Activated naive CD8-positive, alpha-beta T cell treated with anti-CD3 and anti-CD28 coated beads, Interleukin-2, amount 10 ng/mL, durations not matched to agents 7 days and 5 days (primary cell): ENCODE measurements around the gene BRSK2. TPM values are rescaled to one million over a fixed set of nuclear protein-coding genes. Genes with fewer than 3 reads are reported as not detected.

Source experiments
- ATAC-seq: fragments of 150-1000 bp; cut with Tn5 transposase; one replicate; pipeline ENCODE4 v1.10.0; 2021; ENCODE audit warnings: low read depth, moderate library complexity
- POLR2A ChIA-PET: fragments of 350-600 bp; sonication (Branson Sonifier 250); formaldehyde crosslinking; loops from one replicate; lab custom pipeline; 2021; ENCODE audit warnings: antibody characterized with exemption; lab: Charles Lee
- DNase-seq: peaks from one replicate; pipeline ENCODE4 v3.0.0; 2021
- H3K27ac Mint-ChIP-seq: one replicate; pipeline ENCODE4 v1.8.0; 2022; ENCODE audit warnings: mild to moderate bottlenecking, mixed read lengths
- H3K27me3 Mint-ChIP-seq: one replicate; pipeline ENCODE4 v1.8.0; 2022; ENCODE audit warnings: mild to moderate bottlenecking, moderate library complexity, mixed read lengths
- H3K36me3 Mint-ChIP-seq: one replicate; pipeline ENCODE4 v1.8.0; 2021; ENCODE audit warnings: mild to moderate bottlenecking, mixed read lengths
- H3K4me1 Mint-ChIP-seq: one replicate; pipeline ENCODE4 v1.8.0; 2021; ENCODE audit warnings: mixed read lengths
- H3K4me3 Mint-ChIP-seq: one replicate; pipeline ENCODE4 v1.8.0; 2022; ENCODE audit warnings: mild to moderate bottlenecking, moderate library complexity, mixed read lengths
- H3K9me3 Mint-ChIP-seq: one replicate; pipeline ENCODE4 v1.8.0; 2021; ENCODE audit warnings: mixed read lengths
- total RNA-seq, 2 experiments: library from RNA; stranded (reverse); gene quantifications; one replicate each; pipeline ENCODE4 v1.2.3, GENCODE V29; 2021

BRSK2 gene
- total RNA-seq, 2 experiments from 2014 or later, result 0.36 to 0.37 TPM

GRCh38 chr11:1469287-1469910 lies 79.7 kb downstream of the BRSK2 start:
- Mint-ChIP-seq H3K27ac (no peak overlapping the region), H3K4me3 (no peak overlapping the region), H3K27me3 (no peaks in the 10 kb centered on the region), H3K4me1 (no peaks in the 10 kb centered on the region), H3K36me3 (peaks cover 4% of the 10 kb centered on the region), H3K9me3 (no peaks in the 10 kb centered on the region)
- POLR2A ChIA-PET, result no interaction called here
- DNase-seq (no peak), ATAC-seq (no peak)

GRCh38 chr11:1469911-1470680 lies 80.4 kb downstream of the BRSK2 start:
- Mint-ChIP-seq H3K27me3 (no peaks in the 10 kb centered on the region), H3K36me3 (peaks cover 4% of the 10 kb centered on the region), H3K4me1 (no peaks in the 10 kb centered on the region), H3K4me3 (no peak overlapping the region), H3K27ac (no peak overlapping the region), H3K9me3 (no peaks in the 10 kb centered on the region)
- DNase-seq (no peak), ATAC-seq (no peak)
- POLR2A ChIA-PET, result no interaction called here

DNA sequence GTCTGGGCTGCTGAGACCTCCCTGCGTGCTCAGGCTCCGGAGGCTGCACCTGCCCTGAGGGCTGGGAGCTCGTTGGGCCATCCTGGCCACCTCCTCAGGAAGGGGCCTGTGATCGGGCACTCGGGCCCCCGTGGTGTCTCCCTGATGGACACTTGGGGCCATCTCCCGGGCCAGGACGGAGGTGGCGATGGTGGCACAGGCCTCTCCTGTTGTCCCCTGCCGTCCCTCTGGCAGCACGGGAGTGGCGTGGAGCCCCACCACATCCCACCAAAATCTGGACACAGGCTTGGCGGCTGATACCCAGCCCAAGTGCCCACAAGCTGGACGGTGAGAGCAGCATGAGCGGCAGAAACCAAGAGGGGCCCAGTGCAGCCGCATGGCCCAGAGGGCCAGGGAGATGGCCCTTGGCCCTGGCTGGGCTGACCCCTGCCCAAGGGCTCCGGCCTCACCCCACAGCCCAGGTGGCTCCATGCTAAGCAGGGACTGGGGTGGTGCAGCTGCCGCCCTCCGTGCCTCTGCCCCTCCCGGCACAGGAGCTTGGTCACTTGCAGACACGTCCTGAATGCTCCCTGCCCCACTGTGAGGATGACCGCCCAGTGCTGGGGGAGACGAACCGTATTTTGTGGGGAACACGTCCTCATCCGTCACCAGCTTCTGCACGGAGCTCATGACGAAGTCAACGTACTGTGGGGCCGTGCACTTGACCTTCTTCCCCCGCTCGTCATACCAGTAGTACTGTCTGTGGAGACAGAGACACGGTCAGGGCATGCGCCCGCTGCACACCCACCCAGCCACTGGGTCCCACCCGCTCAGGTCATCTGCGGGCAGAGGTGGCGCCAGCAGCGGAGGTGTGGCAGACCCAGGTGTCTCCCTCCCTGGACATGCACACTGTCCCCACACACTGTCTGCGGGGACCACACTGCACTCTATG lies 81.2 kb downstream of the BRSK2 start:
- no peak for ATAC-seq

GRCh38 chr11:1471736-1472135 lies 82.0 kb downstream of the BRSK2 start:
- no peak overlapping the region for H3K4me3 Mint-ChIP-seq
- POLR2A ChIA-PET, result no interaction called here
- no peaks in the 10 kb centered on the region for H3K4me1 Mint-ChIP-seq
- ATAC-seq (no peak), DNase-seq (no peak)
- no peaks in the 10 kb centered on the region for H3K9me3 Mint-ChIP-seq
- H3K36me3 Mint-ChIP-seq, result no peaks in the 10 kb centered on the region
- H3K27me3 Mint-ChIP-seq, result no peaks in the 10 kb centered on the region
- no peak overlapping the region for H3K27ac Mint-ChIP-seq

More for the DNA sequence above, 81.2 kb downstream of the BRSK2 start:
- Mint-ChIP-seq H3K27me3 (no peaks in the 10 kb centered on the region), H3K4me3 (no peak overlapping the region), H3K27ac (no peak overlapping the region), H3K9me3 (no peaks in the 10 kb centered on the region), H3K36me3 (no peaks in the 10 kb centered on the region), H3K4me1 (no peaks in the 10 kb centered on the region)
- DNase-seq, result no peak
- POLR2A ChIA-PET, result no interaction called here

DNA sequence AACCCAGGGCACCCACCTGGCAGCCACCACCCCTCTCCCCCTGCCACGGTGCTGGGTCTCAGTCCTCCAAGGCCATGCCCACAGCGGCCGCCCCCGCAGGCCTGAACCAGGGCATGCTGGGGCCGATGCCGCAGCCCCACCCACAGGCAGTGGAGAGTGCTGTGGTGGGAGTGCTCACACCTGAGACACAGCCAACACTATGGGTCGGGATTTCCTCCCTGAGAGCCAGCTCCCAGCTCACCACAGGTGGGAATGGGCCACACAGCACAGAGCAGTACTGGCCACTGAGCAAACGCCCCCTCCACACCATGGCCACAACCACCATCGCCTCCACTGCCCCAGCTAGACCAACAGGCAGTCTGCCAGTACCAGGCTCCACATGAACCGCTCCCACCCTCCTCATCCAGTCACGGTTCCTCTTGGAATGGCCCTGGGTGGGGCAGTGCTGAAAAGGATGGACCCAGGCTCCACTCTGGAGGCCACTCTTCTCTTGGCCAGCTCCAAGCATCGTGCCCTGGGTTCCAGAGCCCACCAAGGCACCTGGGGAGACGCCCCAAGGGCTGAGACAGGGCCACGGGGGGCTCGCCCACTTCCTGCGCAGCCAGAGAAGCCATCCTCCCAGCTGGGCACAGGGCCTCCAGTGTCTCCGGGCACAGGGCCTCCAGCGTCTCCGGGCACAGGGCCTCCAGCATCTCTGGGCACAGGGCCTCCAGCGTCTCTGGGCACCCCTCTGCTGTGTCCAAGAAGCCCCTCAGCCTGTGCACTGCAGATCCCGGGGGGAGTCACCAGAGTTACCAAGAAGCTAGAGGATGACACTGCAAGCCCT lies 82.7 kb downstream of the BRSK2 start:
- DNase-seq (no peak), ATAC-seq (no peak)
- POLR2A ChIA-PET, result no interaction called here
- H3K9me3 Mint-ChIP-seq, result no peaks in the 10 kb centered on the region
- no peaks in the 10 kb centered on the region for H3K36me3 Mint-ChIP-seq
- no peaks in the 10 kb centered on the region for H3K4me1 Mint-ChIP-seq
- H3K4me3 Mint-ChIP-seq, result no peak overlapping the region
- H3K27me3 Mint-ChIP-seq, result no peaks in the 10 kb centered on the region
- no peak overlapping the region for H3K27ac Mint-ChIP-seq

- H3K4me3 Mint-ChIP-seq, result no peak overlapping the region
- no peak for ATAC-seq
- H3K36me3 Mint-ChIP-seq, result no peaks in the 10 kb centered on the region
- no peaks in the 10 kb centered on the region for H3K4me1 Mint-ChIP-seq
- POLR2A ChIA-PET, result no interaction called here
- DNase-seq, result no peak
- H3K27me3 Mint-ChIP-seq, result no peaks in the 10 kb centered on the region
- no peak overlapping the region for H3K27ac Mint-ChIP-seq
- H3K9me3 Mint-ChIP-seq, result no peaks in the 10 kb centered on the region
These were observed 83.4 kb downstream of the BRSK2 start for GRCh38 chr11:1473011-1473628.

- ATAC-seq (no peak), DNase-seq (no peak)
- no peaks in the 10 kb centered on the region for H3K36me3 Mint-ChIP-seq
- no peak overlapping the region for H3K27ac Mint-ChIP-seq
- no peak overlapping the region for H3K4me3 Mint-ChIP-seq
- H3K4me1 Mint-ChIP-seq, result peaks cover 3% of the 10 kb centered on the region
- POLR2A ChIA-PET, result no interaction called here
- no peaks in the 10 kb centered on the region for H3K9me3 Mint-ChIP-seq
- H3K27me3 Mint-ChIP-seq, result no peaks in the 10 kb centered on the region
These were observed 84.1 kb downstream of the BRSK2 start for GRCh38 chr11:1473786-1474185.

GRCh38 chr11:1475841-1476240 lies 86.1 kb downstream of the BRSK2 start:
- peaks cover 6% of the 10 kb centered on the region for H3K4me1 Mint-ChIP-seq
- no peak overlapping the region for H3K4me3 Mint-ChIP-seq
- POLR2A ChIA-PET, result no interaction called here
- DNase-seq (no peak), ATAC-seq (no peak)
- H3K27ac Mint-ChIP-seq, result no peak overlapping the region
- no peaks in the 10 kb centered on the region for H3K36me3 Mint-ChIP-seq
- no peaks in the 10 kb centered on the region for H3K27me3 Mint-ChIP-seq
- no peaks in the 10 kb centered on the region for H3K9me3 Mint-ChIP-seq

- ATAC-seq (no peak), DNase-seq (no peak)
- POLR2A ChIA-PET, result no interaction called here
- Mint-ChIP-seq H3K27me3 (no peaks in the 10 kb centered on the region), H3K27ac (no peak overlapping the region), H3K9me3 (no peaks in the 10 kb centered on the region), H3K36me3 (no peaks in the 10 kb centered on the region), H3K4me1 (peaks cover 6% of the 10 kb centered on the region), H3K4me3 (no peak overlapping the region)
These were observed 87.4 kb downstream of the BRSK2 start for GRCh38 chr11:1476940-1477736.

- DNase-seq, result no peak
- Mint-ChIP-seq H3K27ac (no peak overlapping the region), H3K4me1 (peaks cover 6% of the 10 kb centered on the region), H3K27me3 (no peaks in the 10 kb centered on the region), H3K9me3 (no peaks in the 10 kb centered on the region), H3K36me3 (no peaks in the 10 kb centered on the region), H3K4me3 (no peak overlapping the region)
- ATAC-seq, result no peak
- POLR2A ChIA-PET, result no interaction called here
These were observed 88.3 kb downstream of the BRSK2 start for GRCh38 chr11:1478011-1478410.

DNA sequence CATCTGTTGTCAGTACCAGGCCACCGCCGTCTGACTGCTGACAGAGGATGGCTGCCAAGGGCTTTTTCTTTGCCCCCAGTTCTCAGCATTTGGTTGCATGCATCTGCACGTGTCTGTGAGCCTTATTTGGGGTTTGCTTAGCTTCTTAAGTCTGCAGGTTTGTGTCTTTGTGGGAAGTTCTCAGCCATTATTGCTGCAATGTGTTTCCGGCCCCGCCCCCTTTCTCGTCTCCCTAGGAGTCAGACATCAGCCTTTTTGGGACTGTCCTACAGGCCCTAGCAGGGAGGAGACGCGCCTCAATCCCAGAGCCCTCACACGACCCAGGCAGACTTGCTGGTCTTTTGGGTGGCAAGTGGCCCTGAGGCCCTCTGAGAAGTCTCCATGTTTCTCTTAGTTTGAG lies 88.8 kb downstream of the BRSK2 start:
- DNase-seq (no peak), ATAC-seq (no peak)
- H3K36me3 Mint-ChIP-seq, result no peaks in the 10 kb centered on the region
- H3K4me3 Mint-ChIP-seq, result no peak overlapping the region
- H3K27me3 Mint-ChIP-seq, result no peaks in the 10 kb centered on the region
- no peak overlapping the region for H3K27ac Mint-ChIP-seq
- no peaks in the 10 kb centered on the region for H3K9me3 Mint-ChIP-seq
- peaks cover 6% of the 10 kb centered on the region for H3K4me1 Mint-ChIP-seq
- POLR2A ChIA-PET, result no interaction called here

DNA sequence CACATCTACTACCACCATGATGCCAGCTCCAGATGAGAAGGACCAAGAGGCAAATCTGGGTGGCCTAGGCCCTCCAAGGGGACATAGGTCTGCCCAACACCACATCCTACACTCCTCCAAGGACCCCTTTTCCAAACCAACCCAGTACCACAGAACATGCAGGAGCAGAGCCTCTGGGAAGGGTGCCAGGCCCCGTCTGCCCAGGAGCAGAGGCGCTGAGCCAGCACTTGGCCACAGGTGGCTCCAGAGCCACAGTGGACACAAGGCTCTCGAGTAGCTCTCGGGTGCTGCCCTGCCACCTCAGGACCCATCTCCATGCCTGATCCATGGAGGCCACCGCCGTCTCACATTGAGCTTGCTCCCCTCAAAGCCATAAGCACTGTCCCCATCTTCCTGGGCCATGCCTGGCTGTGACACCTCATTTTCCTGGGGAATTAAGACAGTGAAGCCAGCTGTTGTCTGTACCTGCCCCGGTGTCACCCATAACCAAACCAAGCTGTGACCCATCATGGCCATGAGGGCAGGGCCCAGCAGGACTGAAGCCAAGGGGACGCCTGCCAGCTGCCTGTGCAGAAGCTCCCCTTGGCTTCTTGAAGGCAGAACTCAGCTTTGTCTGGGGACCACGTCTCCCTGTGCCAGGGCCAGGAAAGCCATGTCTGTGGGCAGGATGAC lies 89.4 kb downstream of the BRSK2 start:
- no peaks in the 10 kb centered on the region for H3K9me3 Mint-ChIP-seq
- H3K36me3 Mint-ChIP-seq, result no peaks in the 10 kb centered on the region

More for the DNA sequence above, 89.4 kb downstream of the BRSK2 start:
- POLR2A ChIA-PET, result no interaction called here
- H3K27me3 Mint-ChIP-seq, result no peaks in the 10 kb centered on the region
- no peak overlapping the region for H3K4me3 Mint-ChIP-seq
- DNase-seq (no peak), ATAC-seq (no peak)
- H3K4me1 Mint-ChIP-seq, result peaks cover 6% of the 10 kb centered on the region
- no peak overlapping the region for H3K27ac Mint-ChIP-seq
